HG03442 (cell line): ENCODE data around the gene GAL3ST1.

Source experiments
- ATAC-seq: cut with Tn5 transposase; IDR thresholded peaks from one replicate; pipeline ENCODE4 v1.9.1; 2021; ENCODE audit warnings: mild to moderate bottlenecking, moderate library complexity; ENCODE audit not compliant: unreplicated experiment

GAL3ST1 gene

GRCh38 chr22:30538280-30538679, 36.2 kb downstream of the GAL3ST1 start:
- ATAC-seq: no peak

GRCh38 chr22:30537083-30537731, 37.3 kb downstream of the GAL3ST1 start:
- ATAC-seq: no peak

DNA sequence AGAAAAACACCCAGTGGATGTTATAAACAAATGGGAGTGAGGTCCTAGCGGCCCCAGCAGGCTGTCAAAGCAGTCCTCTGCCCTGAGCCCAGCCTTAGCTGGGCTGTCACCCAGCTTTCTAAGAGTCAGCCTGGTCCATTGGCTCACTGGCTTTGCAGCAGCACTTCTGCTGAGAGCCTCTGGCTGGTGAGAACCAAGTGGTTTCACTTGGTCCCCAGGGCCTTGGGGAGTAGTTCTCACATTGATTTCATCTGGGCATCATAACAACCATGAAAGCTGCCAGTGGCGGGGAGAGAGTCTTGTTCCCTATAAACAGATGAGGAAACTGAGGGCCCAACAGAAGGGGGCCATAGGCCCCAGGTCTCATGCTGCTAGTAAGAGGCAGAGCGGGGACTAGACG, 39.3 kb downstream of the GAL3ST1 start:
- no peak for ATAC-seq

DNA sequence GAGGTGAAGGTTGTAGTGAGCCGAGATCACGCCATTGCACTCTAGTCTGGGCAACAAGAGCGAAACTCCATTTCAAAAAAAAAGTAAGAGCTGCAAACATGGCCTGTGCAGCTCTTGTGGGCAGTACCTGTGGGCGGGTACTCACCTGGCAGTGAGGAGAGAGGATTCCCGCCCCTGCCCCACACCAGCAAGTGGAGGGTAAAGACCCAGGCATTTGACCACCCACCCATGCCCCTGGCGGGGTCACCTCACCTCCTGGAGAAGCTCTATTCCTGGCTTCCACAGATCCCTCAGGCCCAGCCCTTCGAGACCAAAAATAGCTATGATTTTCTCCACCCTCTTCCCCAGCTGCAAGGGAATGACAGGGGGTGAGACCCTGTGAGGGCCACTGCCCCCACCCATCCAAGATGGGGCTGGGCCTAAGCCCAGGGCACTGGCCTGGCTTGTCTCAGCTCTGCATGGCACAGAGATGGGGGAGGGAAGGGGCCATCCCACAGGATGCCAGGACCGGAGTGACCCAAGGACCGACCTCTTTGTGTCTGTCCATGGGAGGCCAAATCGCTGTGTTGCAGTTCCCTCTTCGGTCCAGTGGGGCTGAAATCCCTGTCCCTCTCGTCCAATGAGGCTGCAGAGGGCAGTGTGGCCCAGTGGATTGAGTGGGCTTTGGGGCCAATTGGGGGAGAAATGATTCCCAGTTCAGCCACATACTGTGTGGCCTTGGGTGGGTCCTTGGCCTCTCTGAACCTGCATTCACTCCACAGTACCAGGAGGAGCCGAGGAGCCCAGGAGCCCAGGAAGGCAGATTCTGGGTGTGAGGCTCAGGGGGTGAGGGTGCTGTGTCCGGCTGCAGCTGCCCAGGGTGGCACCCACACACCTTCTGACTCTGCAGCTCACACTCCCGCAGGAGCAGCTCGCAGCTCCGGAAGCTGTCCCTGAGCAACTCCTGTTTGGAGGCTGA, 42.5 kb downstream of the GAL3ST1 start:
- no peak for ATAC-seq

GRCh38 chr22:30526656-30527055, 47.8 kb downstream of the GAL3ST1 start:
- no peak for ATAC-seq

GRCh38 chr22:30523646-30524489, 50.6 kb downstream of the GAL3ST1 start:
- no peak for ATAC-seq

DNA sequence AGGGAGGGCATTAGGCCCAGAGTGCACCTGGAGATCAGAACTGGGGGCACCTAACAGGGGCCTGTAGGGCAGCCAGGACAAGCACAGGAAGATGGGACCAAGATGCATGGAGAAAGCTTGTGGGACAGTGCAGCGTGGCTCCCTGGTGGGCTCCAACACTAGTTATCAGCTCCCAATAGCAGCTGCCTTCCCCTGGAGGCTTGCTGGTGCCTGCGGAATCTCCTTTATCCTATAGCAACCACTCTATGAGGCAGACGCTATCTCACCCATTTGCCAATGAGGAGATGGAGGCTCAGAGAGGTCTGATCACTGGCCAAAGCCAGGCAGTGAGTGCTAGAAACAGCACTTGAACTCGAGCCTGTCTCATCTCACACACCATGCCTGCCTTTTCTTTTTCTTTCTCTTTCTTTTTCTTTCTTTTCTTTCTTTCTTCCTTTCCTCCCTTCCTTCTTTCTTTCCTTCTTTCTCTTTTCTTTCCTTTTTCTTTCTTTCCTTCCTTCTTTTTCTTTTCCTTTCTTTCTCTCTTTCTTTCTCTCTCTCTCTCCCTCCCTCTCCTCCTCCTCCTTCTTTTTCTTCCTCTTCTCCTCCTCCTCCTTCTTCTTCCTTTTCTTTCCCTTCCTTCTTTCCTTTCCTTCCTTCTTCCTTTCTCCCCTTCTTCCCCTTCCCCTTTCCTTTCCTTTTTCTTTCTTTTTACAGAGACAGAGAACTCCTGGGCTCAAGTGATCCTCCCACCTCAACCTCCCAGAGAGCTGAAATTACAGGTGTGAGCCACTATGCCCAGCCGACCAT, 52.9 kb downstream of the GAL3ST1 start:
- no peak for ATAC-seq

DNA sequence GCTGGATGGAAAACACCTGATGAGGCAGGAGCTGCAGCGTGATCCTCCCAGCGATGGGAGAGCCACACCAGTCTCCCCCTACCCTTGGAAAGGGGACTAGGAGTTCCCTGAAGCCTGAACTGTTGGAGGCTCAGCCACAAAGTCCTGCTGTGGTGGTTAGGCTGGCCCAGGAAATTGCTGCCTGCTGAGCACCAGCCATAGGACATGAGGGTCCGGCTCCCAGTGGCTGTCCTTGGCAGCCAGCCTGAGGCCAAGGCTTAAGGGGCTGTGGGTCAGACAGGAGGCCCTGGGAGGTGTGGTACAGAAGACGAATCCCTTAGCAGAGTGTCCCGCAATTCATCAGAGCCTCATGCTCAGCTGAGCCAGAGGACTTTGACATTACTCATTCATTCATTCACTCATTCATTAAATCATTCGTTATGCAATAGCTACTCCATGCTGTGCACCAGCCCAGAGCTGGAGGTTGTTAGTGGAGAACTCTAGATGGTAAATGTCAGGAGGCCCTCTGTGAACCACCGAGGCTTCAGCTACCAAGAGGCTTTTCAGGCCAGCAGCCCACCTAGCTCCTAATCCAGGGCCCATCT, 54.5 kb downstream of the GAL3ST1 start:
- no peak for ATAC-seq

DNA sequence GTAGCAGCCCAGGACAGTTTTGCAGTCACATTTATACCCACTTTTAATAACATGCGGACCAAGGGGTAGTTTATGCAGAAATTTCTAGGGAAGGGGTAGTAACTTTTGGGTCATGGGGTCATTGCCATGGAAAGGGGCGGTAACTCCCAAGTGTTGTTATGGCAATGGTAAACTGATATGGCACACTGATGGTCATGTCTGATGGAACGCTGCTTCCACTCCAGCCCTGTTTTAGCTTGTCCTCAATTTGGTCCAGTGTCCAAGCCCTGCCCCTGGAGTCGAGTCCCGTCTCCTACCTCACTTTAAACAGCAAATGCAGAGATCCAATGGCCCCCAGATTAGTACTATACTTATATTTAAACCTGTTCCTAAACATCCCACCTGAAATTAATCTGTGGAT, 57.7 kb downstream of the GAL3ST1 start:
- ATAC-seq: no peak

DNA sequence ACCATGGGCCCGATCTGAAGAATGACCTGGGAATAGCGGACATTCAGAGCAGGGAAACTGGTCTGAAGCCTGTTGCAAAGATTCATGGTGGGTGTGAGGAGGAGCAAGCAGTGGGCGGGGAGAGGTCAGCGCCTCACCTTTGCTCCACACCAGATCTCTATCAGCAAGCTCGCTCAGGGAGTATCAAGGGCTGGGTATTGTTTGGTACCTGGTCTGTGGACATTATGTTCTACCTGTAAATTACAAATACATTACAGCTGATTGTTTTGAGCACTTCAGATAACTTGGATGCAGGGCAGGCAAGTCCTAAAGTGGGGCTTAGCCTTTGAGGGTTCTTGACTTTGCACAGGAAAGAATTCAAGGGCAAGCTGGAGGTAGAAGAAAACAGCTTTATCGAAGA, 58.2 kb downstream of the GAL3ST1 start:
- ATAC-seq: no peak

DNA sequence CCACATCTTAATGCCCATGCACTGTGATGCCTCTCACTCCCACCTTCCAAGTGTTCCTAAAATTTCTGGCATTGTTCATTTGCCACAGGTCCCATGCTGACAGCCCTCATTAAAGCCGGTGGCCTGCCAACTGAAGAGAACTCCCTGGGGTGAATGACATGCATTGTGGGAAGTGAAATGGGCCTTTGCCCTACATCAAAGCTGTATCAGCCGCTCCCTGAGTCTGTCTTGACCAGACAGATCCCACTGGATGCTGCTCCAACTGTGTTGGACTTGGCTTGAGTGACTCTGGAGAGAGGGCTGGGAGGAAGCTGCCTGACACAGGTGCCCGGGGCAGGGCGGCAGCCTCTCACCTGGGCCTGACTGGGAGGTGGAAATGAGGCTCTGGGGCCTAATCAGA, 60.2 kb downstream of the GAL3ST1 start:
- ATAC-seq: no peak

DNA sequence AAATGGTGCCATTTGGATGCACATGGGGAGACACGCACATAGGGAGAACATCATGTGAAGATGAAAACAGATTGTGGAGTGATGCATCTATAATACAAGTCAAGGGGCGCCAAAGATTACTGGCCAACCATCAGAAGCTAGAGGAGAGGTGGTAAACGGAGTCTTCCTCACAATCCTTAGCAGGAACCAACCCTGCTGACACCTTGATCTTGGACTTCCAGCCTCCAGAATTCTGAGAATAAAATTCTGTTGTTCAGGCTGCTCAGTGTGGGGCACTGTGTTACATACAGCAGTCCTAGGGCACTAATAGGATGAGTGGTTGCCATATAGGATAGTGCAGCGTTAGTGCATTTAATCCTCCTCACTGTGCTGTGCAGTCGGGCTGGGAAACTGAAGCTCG, 61.0 kb downstream of the GAL3ST1 start:
- ATAC-seq: no peak

DNA sequence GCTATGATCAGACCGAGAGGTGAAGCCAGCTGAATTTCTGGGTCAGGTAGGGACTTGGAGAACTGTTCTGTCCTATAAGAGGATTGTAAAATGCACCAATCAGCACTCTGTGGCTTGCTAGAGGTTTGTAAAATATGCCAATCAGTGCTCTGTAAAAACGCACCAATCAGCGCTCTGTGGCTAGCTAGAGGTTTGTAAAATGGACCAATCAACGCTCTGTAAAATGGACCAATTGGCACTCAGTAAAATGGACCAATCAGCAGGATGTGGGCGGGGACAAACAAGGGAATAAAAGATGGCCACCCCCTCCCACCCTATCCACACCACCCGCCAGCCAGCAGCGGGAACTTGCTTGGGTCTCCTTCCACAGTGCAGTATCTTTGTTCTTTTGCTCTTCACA, 62.6 kb downstream of the GAL3ST1 start:
- ATAC-seq: no peak

DNA sequence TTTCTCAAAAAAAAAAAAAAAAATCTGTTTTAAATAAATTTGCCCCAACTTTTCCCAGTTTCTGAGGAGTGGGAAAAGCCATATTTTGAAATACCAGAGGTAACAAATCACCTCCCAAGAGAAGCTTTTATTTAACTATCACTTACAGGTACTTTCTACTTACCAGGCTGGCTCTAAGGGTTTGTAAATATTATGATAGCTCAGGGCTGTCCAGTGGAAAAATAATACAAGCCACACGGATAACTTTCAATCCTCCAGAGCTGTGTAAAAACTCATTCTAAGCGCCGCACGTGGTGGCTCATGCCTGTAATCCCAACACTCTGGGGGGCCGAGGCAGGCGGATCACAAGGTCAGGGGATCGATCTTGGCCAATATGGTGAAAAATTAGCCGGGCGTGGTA, 63.4 kb downstream of the GAL3ST1 start:
- no peak for ATAC-seq

DNA sequence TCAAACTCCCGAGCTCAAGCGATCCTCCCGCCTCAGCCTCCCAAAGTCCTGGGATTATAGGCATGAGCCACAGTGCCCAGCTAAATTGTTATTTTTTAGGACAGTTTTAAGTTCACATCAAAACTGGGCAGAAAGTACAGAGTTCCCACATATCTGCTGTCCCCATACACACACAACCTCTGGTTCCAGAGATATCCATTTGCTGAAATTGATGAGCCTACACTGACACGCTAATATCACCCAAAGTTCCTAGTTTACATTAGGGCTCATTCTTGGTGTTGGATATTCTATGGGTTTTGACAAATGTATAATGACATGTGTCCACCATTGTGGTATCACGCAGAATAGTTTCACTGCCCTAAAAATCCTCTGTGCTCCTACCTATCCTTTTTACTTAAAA, 66.2 kb downstream of the GAL3ST1 start:
- ATAC-seq: no peak

DNA sequence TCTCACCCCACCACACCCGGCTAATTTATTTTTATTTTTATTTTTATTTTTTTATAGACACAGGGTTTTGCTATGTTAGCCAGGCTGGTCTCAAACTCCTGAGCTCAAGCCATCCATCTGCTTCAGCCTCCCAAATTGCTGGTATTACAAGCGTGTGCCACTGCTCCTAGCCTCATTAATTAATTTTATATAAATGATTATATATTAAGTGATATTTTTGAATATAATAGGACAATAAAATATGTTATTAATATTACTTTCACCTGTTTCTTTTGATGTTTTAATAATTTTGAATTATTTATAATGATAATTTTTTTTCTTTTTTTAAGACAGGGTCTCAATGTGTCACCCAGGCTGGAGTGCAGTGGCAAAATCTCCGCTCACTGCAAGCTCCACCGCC, 66.8 kb downstream of the GAL3ST1 start:
- no peak for ATAC-seq

- no peak for ATAC-seq
Observed at GRCh38 chr22:30506507-30506968, 67.9 kb downstream of the GAL3ST1 start.
